ENCODE results near the gene BOLA2B. TPM values are rescaled to one million over a fixed set of nuclear protein-coding genes. Genes with fewer than 3 reads are reported as not detected.
A peak's percentile ranks its signal among the peaks of the same experiment; 100 is the strongest.

Gene BOLA2B
- total and polyA plus RNA-seq, 9 of the 15 experiments (the other 6 are each of a cell fraction or from before 2014, with no cell fraction given) = 43.9 to 613 (median 181) TPM

GRCh38 chr16:30185683-30186421, 7.6 kb downstream of the BOLA2B start:
- DNase-seq (ENCODE audit: extremely low read depth in 1 of 4, low spot score in 3 of 4) = peak in 1 of 4 experiments; percentile 16
- in situ Hi-C loops (cut with MboI) = loop anchor here (5.0 kb wide), 1 partner anchor 734 kb away; the partner anchor contains the start of genes BOLA2 and SLX1B
- peak; percentile 48 for TF ChIP-seq CEBPB (tag; IDR thresholded peaks at IDR 0.05)
- TF ChIP-seq POLR2H (tag; IDR thresholded peaks at IDR 0.05; ENCODE audit: low read depth) = no peak
- no peak for TF ChIP-seq ZNF143 (CRISPR knock-in tag; IDR thresholded peaks at IDR 0.05)
- no peak for TF ChIP-seq NCOA2 (IDR thresholded peaks at IDR 0.05; ENCODE audit: partially characterized antibody in 2 of 2)
- no peak for TF ChIP-seq PCBP2 (IDR thresholded peaks at IDR 0.05; ENCODE audit: low read depth, low read length, poor library complexity, severe bottlenecking)
- TF ChIP-seq MAFF (IDR thresholded peaks at IDR 0.05; ENCODE audit: low read length) = no peak
- no peak for TF ChIP-seq ZEB2 (IDR thresholded peaks at IDR 0.05)
- TF ChIP-seq RBM15 (IDR thresholded peaks at IDR 0.05; ENCODE audit: insufficient read depth, low read length) = no peak
- no peak for TF ChIP-seq KDM2B (CRISPR knock-in tag; IDR thresholded peaks at IDR 0.05)
- 0 out of 2 replicates have a peak, but pooled peaks have one; percentile 40 for TF ChIP-seq ETV1 (tag; conservative IDR thresholded peaks at IDR 0.05; ENCODE audit: low read depth)
- TF ChIP-seq CEBPG (CRISPR knock-in tag; IDR thresholded peaks at IDR 0.05) = peak; percentile 91
- TF ChIP-seq CEBPG (tag; conservative IDR thresholded peaks at IDR 0.05 in 1 of 2, IDR thresholded peaks at IDR 0.05 in 1 of 2) = peak; percentile 37 to 77; a peak in 3 of 4 replicates
- peak; percentile 49; the same call in 1 of the 2 replicates for TF ChIP-seq GABPB1 (CRISPR knock-in tag; IDR thresholded peaks at IDR 0.05)
- no peak for TF ChIP-seq VEZF1 (CRISPR knock-in tag; IDR thresholded peaks at IDR 0.05)
- no peak for TF ChIP-seq NFATC3 (IDR thresholded peaks at IDR 0.05)
- TF ChIP-seq MCM2 (IDR thresholded peaks at IDR 0.05; ENCODE audit: low read depth) = no peak
- TF ChIP-seq ESRRB (CRISPR knock-in tag; IDR thresholded peaks at IDR 0.05; ENCODE audit: borderline replicate concordance) = no peak
- no peak for TF ChIP-seq LARP7 (IDR thresholded peaks at IDR 0.05)
- no peak for TF ChIP-seq KAT2B (IDR thresholded peaks at IDR 0.05; ENCODE audit: low read depth, low read length)
- peak; percentile 47; the same call in 1 of the 2 replicates for TF ChIP-seq SMAD4 (CRISPR knock-in tag; conservative IDR thresholded peaks at IDR 0.05)
- no peak for TF ChIP-seq XRCC4 (IDR thresholded peaks at IDR 0.05; ENCODE audit: extremely low read depth, insufficient read depth, insufficient read length)
- TF ChIP-seq ZBTB9 (CRISPR knock-in tag; IDR thresholded peaks at IDR 0.05) = peak; percentile 67; the same call in 1 of the 2 replicates

More at GRCh38 chr16:30185683-30186421, 7.6 kb downstream of the BOLA2B start:
- 0 out of 3 replicates have a peak, but pooled peaks cover 3% of the 10 kb centered on the region for H3K36me3 ChIP-seq (ENCODE audit: control insufficient read depth, insufficient read depth, low read length)
- ATAC-seq (peak; percentile 9), FAIRE-seq (no peak)
- no peak overlapping the region for H3K4me2 ChIP-seq (ENCODE audit: insufficient read depth, low read length)
- intact Hi-C loops (cut with micrococcal nuclease) = no loop called here
- H3K79me2 ChIP-seq (ENCODE audit: control insufficient read depth, insufficient read depth, low read length) = no peaks in the 10 kb centered on the region
- peak overlapping the region in 1 of 2 experiments; percentile 72; a peak in 1 of 4 replicates for H3K9ac ChIP-seq (ENCODE audit: insufficient read depth in 1 of 2, low read depth in 2 of 2, low read length in 2 of 2)
- H2AFZ ChIP-seq (ENCODE audit: low read depth, low read length) = peak overlapping the region; percentile 63
- no peak overlapping the region for H3K4me3 ChIP-seq
- BruUV-seq (replicated peaks) = no TSS peak
- WGBS (ENCODE audit: insufficient coverage, low coverage, missing lambda C conversion rate) = 78% methylated on average over 7 of the region's 15 CpGs
- peak overlapping the region; percentile 61; the same call in 2 of the 3 replicates for H3K27ac ChIP-seq (ENCODE audit: extremely low read depth, low read depth, low read length)
- H3K27me3 ChIP-seq (ENCODE audit: control insufficient read depth in 2 of 2, insufficient read depth in 2 of 2, low read length in 2 of 2) = no peaks in the 10 kb centered on the region
- CTCF ChIA-PET (ENCODE audit: low intra/inter-chr PET ratio) = no interaction called here
- no peaks in the 10 kb centered on the region for H3K9me3 ChIP-seq (replicated peaks; ENCODE audit: control insufficient read depth, insufficient read depth, low read depth, low read length)
- H3K4me1 ChIP-seq (replicated peaks in 1 of 2; ENCODE audit: control insufficient read depth in 2 of 2, insufficient read depth in 2 of 2, low read length in 2 of 2) = peaks cover 32 to 58% of the 10 kb centered on the region in 2 experiments
- no peaks in the 10 kb centered on the region for H4K20me1 ChIP-seq (replicated peaks; ENCODE audit: control insufficient read depth, insufficient read depth, low read length)
- H3K9me1 ChIP-seq (ENCODE audit: control insufficient read depth, insufficient read depth, low read length) = no peaks in the 10 kb centered on the region
- POLR2A ChIA-PET = no interaction called here
